Glutamatergic neuron (in vitro differentiated cells): ENCODE data around the gene MAN2A2. TPM values are rescaled to one million over a fixed set of nuclear protein-coding genes. Genes with fewer than 3 reads are reported as not detected.

Source experiments
- DNase-seq: peaks from one replicate; pipeline ENCODE4 v3.0.0; 2022
- H3K27ac Mint-ChIP-seq: one replicate; pipeline ENCODE4 v1.8.0; 2020; ENCODE audit warnings: mild to moderate bottlenecking, mixed read lengths, inconsistent platforms; ENCODE audit not compliant: unreplicated experiment
- H3K27me3 Mint-ChIP-seq: one replicate; pipeline ENCODE4 v1.8.0; 2020; ENCODE audit warnings: mild to moderate bottlenecking, moderate library complexity, mixed read lengths, inconsistent platforms; ENCODE audit not compliant: unreplicated experiment
- H3K36me3 Mint-ChIP-seq: one replicate; pipeline ENCODE4 v1.8.0; 2020; ENCODE audit warnings: mild to moderate bottlenecking, mixed read lengths, inconsistent platforms; ENCODE audit not compliant: unreplicated experiment
- H3K4me1 Mint-ChIP-seq: one replicate; pipeline ENCODE4 v1.8.0; 2020; ENCODE audit warnings: mild to moderate bottlenecking, low read depth, mixed read lengths, inconsistent platforms; ENCODE audit not compliant: unreplicated experiment
- H3K4me3 Mint-ChIP-seq: one replicate; pipeline ENCODE4 v1.8.0; 2020; ENCODE audit warnings: mild to moderate bottlenecking, mixed read lengths, inconsistent platforms; ENCODE audit not compliant: unreplicated experiment
- H3K9me3 Mint-ChIP-seq: one replicate; pipeline ENCODE4 v1.8.0; 2020; ENCODE audit warnings: mild to moderate bottlenecking, moderate library complexity, mixed read lengths, inconsistent platforms; ENCODE audit not compliant: unreplicated experiment
- CTCF ChIP-seq: fragments of 200-600 bp; sonication (generic); IDR thresholded peaks from one replicate; pipeline ENCODE4 v1.5.0; 2021; ENCODE audit not compliant: partially characterized antibody, unreplicated experiment
- total RNA-seq: library from RNA; stranded (reverse); fragmentation: NEBNext Ultra II Directional; extraction: Animal tissue kit (Norgen Biotek cat#: 25700); gene quantifications from one replicate; pipeline ENCODE4 v1.2.1, GENCODE V29; 2021; ENCODE audit not compliant: unreplicated experiment

Gene MAN2A2
- total RNA-seq, 1 donor from 2014 or later: 81.8 TPM

- DNase-seq: no peak
- peaks cover 14% of the 10 kb centered on the region for H3K27me3 Mint-ChIP-seq
- peaks cover 3% of the 10 kb centered on the region for H3K4me1 Mint-ChIP-seq
- no peak for TF ChIP-seq CTCF
- peaks cover 8% of the 10 kb centered on the region for H3K9me3 Mint-ChIP-seq
- H3K4me3 Mint-ChIP-seq: no peak overlapping the region
- H3K27ac Mint-ChIP-seq: no peak overlapping the region
- no peaks in the 10 kb centered on the region for H3K36me3 Mint-ChIP-seq
Measured at GRCh38 chr15:90952901-90953677, 50.0 kb downstream of the MAN2A2 start.

GRCh38 chr15:90953947-90954711 lies 51.0 kb downstream of the MAN2A2 start:
- TF ChIP-seq CTCF: no peak
- Mint-ChIP-seq H3K27ac (peak overlapping the region; percentile 15), H3K4me3 (peak overlapping the region; percentile 78), H3K36me3 (no peaks in the 10 kb centered on the region), H3K4me1 (peaks cover 3% of the 10 kb centered on the region), H3K27me3 (peaks cover 14% of the 10 kb centered on the region), H3K9me3 (peaks cover 8% of the 10 kb centered on the region)
- DNase-seq: no peak

DNA sequence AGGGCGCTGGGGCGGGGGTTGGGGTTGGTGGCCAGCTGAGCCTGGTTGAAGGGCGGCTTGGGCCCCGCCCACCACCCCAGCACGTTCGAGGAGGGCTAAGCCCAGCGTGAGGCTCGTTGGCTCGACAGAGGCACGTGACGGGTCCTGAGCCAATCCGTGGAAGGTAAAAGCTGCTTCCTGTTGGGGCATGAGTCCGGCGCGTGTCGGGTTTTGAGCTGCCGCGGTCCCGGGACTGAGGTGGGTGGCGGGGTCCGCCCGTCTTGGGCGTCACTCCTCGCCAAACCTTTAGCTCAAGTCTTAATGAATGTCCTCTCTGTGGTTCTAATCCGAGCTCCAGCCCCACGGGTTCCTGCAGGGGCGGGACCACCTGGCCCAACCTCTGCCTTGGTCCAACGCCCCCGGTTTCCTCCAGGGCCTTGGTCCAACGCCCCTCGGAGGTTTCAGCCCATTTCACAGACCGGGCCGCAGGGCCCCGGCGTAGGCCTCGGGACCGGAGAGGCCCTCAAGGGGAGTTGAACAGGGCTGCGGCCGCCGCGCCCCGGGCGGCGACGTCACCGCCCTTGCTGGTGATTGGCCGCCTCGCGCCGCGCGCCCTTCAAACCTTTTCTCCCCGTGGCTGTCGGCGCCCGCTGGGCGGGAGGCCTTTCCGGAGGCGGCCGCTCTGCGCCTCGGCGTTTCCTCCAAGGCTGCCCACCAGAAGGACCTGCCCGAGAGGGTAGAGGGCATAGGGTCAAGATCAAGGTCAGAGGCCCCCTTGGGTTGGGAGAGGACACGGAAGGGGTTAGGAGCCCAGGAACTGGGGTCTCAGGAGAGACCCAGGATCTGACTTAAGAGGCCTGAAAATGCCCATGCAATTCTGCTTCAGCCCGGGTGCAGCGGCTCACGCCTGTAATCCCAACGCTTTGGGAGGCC lies 51.9 kb downstream of the MAN2A2 start, which contains the start of gene RCCD1:
TSS of gene RCCD1 (plus strand) at position 173 of the 912 bp plus-strand sequence. CDS start 1,851 bp downstream, outside the sequence.
- Mint-ChIP-seq H3K9me3 (peaks cover 8% of the 10 kb centered on the region), H3K4me1 (peaks cover 3% of the 10 kb centered on the region), H3K36me3 (no peaks in the 10 kb centered on the region), H3K27ac (peak within 1 kb of the TSS; percentile 79), H3K27me3 (peaks cover 14% of the 10 kb centered on the region), H3K4me3 (peak within 1 kb of the TSS; percentile 78)
- peak; percentile 94 for DNase-seq
- no peak for TF ChIP-seq CTCF

GRCh38 chr15:90955624-90956273 lies 52.6 kb downstream of the MAN2A2 start:
- Mint-ChIP-seq H3K36me3 (no peaks in the 10 kb centered on the region), H3K27ac (no peak overlapping the region), H3K9me3 (peaks cover 8% of the 10 kb centered on the region), H3K4me3 (peak overlapping the region; percentile 78), H3K27me3 (peaks cover 14% of the 10 kb centered on the region), H3K4me1 (peaks cover 3% of the 10 kb centered on the region)
- no peak for DNase-seq
- TF ChIP-seq CTCF: no peak
